Measurements from ENCODE around the gene MAPKAP1.
A peak's percentile ranks its signal among the peaks of the same experiment; 100 is the strongest.

Gene MAPKAP1

GRCh38 chr9:125536167-125536772 lies 170.7 kb downstream of the MAPKAP1 start:
- DNase-seq (ENCODE audit: low read depth in 2 of 2): no peak

GRCh38 chr9:125534971-125535701 lies 171.9 kb downstream of the MAPKAP1 start:
- DNase-seq (ENCODE audit: low read depth in 2 of 2): no peak

GRCh38 chr9:125532812-125533594 lies 174.0 kb downstream of the MAPKAP1 start:
- DNase-seq (ENCODE audit: low read depth in 2 of 2): no peak

GRCh38 chr9:125532412-125532811 lies 174.6 kb downstream of the MAPKAP1 start:
- no peak for DNase-seq (ENCODE audit: low read depth in 2 of 2)

GRCh38 chr9:125529589-125530515 lies 177.2 kb downstream of the MAPKAP1 start:
- no peak for DNase-seq (ENCODE audit: low read depth in 2 of 2)

GRCh38 chr9:125529107-125529506 lies 177.9 kb downstream of the MAPKAP1 start:
- no peak for DNase-seq (ENCODE audit: low read depth in 2 of 2)

- no peak for DNase-seq (ENCODE audit: low read depth in 2 of 2)
Observed at GRCh38 chr9:125527471-125528002, 179.5 kb downstream of the MAPKAP1 start.

- DNase-seq (ENCODE audit: low read depth in 2 of 2): no peak
Observed at GRCh38 chr9:125525921-125526631, 180.9 kb downstream of the MAPKAP1 start.

GRCh38 chr9:125524583-125525355 lies 182.2 kb downstream of the MAPKAP1 start:
- DNase-seq (ENCODE audit: low read depth in 2 of 2): no peak

GRCh38 chr9:125523681-125524080 lies 183.3 kb downstream of the MAPKAP1 start:
- DNase-seq (ENCODE audit: low read depth in 2 of 2): no peak

- no peak for DNase-seq (ENCODE audit: low read depth in 2 of 2)
Observed at GRCh38 chr9:125522328-125522725, 184.7 kb downstream of the MAPKAP1 start.

GRCh38 chr9:125521462-125522327 lies 185.3 kb downstream of the MAPKAP1 start:
- peak in 1 of 2 donors; percentile 19 for DNase-seq (ENCODE audit: low read depth in 2 of 2)

GRCh38 chr9:125519734-125520133 lies 187.3 kb downstream of the MAPKAP1 start:
- no peak for DNase-seq (ENCODE audit: low read depth in 2 of 2)

GRCh38 chr9:125517577-125517976 lies 189.4 kb downstream of the MAPKAP1 start:
- DNase-seq (ENCODE audit: low read depth in 2 of 2): no peak

GRCh38 chr9:125515983-125516940 lies 190.7 kb downstream of the MAPKAP1 start:
- DNase-seq (ENCODE audit: low read depth in 2 of 2): no peak

- DNase-seq (ENCODE audit: low read depth in 2 of 2): no peak
Observed at GRCh38 chr9:125515281-125515680, 191.7 kb downstream of the MAPKAP1 start.

GRCh38 chr9:125514468-125514867 lies 192.5 kb downstream of the MAPKAP1 start:
- DNase-seq (ENCODE audit: low read depth in 2 of 2): no peak

Data from activated CD4-positive, alpha-beta T cell treated with anti-CD3 and anti-CD28 coated beads for 24 hours (primary cell).